Testis (tissue), 2 donors: ENCODE measurements around the gene MIA3.

ENCODE experiments used
- POLR2A ChIP-seq: fragments of 450-650 bp; IDR thresholded peaks from one replicate; pipeline ENCODE4 v1.6.1; 2017; ENCODE audit warnings: antibody characterized with exemption, mild to moderate bottlenecking, moderate library complexity
- TF ChIP-seq, protein P1 (sequence below), 3 experiments: fragments of 450-650 bp in 2 of 3; fragments of 200-600 bp in 1 of 3; sonication (generic) in 1 of 3; IDR thresholded peaks; one replicate each; pipeline ENCODE4 v1.5.1; 2016 to 2019; ENCODE audit warnings: antibody characterized with exemption in 3 of 3, mild to moderate bottlenecking in 2 of 3, moderate library complexity in 1 of 3

DNA sequence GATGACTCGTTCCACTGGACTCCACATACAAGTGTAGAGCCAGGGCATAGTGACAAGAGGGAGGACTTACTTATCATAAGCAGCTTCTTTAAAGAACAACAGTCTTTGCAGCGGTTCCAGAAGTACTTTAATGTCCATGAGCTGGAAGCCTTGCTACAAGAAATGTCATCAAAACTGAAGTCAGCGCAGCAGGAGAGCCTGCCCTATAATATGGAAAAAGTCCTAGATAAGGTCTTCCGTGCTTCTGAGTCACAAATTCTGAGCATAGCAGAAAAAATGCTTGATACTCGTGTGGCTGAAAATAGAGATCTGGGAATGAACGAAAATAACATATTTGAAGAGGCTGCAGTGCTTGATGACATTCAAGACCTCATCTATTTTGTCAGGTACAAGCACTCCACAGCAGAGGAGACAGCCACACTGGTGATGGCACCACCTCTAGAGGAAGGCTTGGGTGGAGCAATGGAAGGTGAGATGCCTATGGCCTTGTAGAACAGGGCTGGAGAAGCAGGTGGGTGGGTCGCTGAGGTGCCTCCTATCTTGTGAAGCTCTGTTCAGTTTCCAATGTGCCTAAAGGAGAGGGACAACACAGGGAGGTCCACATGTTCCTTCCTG, 12.1 kb downstream of the MIA3 start:
- TF ChIP-seq, protein P1, sequence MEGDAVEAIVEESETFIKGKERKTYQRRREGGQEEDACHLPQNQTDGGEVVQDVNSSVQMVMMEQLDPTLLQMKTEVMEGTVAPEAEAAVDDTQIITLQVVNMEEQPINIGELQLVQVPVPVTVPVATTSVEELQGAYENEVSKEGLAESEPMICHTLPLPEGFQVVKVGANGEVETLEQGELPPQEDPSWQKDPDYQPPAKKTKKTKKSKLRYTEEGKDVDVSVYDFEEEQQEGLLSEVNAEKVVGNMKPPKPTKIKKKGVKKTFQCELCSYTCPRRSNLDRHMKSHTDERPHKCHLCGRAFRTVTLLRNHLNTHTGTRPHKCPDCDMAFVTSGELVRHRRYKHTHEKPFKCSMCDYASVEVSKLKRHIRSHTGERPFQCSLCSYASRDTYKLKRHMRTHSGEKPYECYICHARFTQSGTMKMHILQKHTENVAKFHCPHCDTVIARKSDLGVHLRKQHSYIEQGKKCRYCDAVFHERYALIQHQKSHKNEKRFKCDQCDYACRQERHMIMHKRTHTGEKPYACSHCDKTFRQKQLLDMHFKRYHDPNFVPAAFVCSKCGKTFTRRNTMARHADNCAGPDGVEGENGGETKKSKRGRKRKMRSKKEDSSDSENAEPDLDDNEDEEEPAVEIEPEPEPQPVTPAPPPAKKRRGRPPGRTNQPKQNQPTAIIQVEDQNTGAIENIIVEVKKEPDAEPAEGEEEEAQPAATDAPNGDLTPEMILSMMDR (IDR thresholded peaks at IDR 0.05), result no peak
- TF ChIP-seq POLR2A, result no peak
